GM18907 (cell line): Measurements from ENCODE around the gene B3GALT5.
"Not testable (repeated sequence)": the region's sequence is repeated elsewhere in the genome, so short reads cannot be mapped to it uniquely, and the experiment has no call there.

Source experiments
- ATAC-seq: cut with Tn5 transposase; IDR thresholded peaks from one replicate; pipeline ENCODE4 v1.9.1; 2021; ENCODE audit warnings: mild to moderate bottlenecking, moderate library complexity; ENCODE audit not compliant: unreplicated experiment

B3GALT5 gene, protein sequence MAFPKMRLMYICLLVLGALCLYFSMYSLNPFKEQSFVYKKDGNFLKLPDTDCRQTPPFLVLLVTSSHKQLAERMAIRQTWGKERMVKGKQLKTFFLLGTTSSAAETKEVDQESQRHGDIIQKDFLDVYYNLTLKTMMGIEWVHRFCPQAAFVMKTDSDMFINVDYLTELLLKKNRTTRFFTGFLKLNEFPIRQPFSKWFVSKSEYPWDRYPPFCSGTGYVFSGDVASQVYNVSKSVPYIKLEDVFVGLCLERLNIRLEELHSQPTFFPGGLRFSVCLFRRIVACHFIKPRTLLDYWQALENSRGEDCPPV

DNA sequence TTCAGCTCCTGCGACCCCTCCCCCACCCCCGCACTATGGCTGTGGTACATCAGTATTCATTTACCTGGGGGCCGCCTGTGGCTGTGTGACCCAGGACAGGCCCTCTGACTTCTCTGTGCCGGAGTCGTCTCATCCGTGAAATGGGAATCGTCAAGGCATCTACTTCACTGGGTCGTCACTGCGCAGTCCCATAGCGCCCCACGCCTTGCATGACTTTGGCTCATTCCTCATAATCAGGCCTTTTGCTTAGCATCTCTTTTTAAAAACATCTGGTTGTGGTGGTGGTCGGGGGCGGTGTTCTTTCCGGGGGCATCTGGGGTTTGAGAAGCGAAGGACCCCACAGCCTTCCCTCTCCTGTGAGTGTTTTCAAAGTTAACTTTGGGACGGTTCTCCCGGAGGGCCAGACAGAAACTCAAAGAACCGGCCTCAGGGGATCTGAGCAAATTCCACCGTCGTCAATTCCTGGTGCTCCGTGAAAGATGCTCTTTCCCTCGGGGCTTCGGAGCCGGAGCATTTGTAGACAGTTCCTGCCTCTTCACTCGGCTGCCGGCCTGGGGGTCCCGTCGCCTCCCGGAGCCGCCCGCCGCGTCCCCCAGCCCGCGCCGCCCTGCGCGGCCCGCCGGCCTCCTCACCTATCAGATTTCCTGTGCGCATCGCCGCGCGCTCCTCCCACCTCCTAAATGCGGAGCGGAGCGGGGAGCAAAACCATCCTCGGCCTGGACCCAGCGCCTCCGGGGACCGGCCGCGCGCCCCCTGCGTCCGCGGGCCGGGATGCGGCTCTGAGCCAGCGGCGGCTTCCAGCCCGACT is at the start of gene B3GALT5:
B3GALT5 (plus strand) TSS at position 708 of the 808 bp plus-strand sequence. CDS start 47,620 bp downstream, outside the sequence.
- no peak for ATAC-seq

DNA sequence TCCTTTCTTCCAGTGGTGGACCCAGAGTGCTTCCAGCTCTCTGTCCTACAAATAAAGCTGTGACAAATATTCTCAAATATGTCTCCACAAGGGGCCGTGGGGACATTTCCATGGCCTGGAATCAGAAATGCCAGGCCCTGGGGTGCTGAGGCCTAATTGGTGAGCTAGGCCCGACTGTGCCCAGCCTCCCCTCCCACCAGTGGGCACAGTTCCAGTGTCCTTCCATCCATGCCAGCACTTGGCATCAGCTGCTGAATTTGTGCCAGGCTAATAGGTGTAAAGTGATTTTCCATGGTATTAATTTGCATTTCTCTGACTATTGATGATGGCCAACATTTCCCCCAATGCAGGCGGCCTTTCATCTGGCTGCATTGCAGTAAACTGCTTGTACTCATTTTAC is 48.5 kb upstream of the B3GALT5 start:
- no peak for ATAC-seq

DNA sequence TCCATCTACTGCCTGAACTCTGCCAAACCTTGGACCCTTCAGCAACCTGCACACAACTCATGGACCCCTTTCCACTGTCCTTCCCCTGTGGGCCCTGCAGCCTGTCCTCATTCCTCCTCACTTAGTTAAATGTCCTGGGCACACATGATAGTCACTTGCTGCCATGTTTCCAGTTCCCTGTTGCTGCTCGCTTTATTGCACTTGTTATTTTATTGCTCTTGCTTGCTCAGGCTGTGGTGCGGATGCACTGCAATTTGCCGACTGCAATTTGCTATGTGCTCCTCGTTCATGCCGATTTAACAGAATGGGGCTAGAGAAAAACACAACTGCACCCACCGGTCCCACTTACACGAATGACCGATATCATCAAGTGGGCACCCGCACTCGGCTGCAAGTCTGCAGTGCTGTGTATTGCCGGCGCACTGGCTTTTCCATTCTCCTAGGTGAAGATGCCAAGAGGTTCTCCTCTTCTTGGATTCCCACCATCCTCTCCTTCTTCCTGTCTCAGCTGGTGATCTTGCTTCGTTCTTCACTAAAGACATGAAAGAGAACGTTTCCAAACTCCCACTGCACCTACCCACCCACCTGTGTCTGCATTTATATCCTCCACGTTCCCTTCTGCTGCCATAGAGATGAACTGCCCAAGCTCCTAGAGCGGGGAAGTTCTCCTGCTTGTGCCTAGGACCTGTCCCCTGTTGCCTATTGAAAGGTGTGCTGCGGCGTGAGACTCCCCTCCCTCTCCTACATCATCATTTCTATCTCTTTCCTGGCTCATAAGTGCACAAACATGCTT is 45.4 kb upstream of the B3GALT5 start:
- no peak for ATAC-seq

DNA sequence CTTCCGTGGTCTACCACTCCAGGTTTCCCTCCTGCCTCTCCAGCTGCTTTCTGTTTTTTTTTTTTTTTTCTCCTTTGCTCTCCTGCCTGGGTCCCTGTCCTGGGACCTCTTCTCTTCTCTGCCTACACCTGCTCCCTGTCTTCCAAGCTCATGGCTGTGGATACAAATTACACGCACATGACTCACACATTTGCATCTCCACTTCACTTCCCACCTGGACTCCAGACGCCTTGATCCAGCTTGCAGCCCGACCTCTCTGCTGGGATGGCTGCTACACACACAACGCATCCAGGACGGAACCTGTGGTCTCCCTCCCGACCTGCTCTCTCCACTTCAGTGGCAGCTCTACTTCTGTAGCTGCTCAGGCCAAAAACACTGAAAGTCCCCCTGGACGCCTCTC is 44.4 kb upstream of the B3GALT5 start:
- no peak for ATAC-seq

DNA sequence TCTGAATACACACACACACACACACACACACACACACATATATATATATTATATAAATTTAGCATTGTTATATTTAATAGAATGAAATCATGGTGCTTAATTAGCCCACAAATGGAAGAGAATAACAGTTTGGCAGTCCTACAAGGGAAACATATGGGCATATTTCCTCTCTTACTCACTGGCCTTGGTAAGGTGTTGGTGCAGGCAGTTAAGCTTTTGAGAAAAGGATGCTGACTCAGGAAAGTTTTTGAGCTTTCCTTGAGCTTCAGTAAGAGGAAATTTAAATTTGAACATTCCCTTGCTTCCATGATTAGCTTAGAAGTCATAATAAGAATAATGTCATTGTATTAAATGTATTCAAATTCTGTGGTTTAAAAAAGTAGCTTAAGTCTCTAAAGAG is 37.0 kb upstream of the B3GALT5 start:
- ATAC-seq, result no peak

DNA sequence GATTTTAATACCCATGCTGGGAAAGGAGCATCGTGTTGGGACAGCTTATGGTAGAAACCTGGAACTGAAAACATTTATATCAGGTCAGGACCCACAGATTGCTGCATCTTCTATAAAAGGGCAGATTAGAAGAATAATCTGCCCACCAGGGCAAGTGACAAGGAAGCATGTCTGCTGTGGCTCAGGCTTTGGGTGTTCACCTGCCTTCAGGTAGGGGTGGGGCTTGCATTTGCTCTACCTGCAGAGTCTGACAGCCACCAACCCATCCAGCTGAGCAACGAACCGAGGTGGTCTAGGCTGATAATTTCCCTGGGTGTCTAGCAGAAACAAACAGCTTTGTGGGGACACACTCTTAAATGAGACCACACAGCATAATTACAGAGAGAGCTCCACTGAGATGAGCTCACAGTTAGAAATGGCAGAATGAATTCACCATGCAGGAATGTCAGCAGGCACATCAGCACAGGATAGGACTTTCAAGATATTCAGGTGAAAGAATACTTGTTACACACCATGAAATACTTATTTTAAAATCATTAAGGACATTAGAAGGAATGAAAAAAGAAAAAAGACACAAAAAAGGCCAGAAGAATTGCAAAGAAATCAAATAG is 36.1 kb upstream of the B3GALT5 start:
- ATAC-seq, result no peak

DNA sequence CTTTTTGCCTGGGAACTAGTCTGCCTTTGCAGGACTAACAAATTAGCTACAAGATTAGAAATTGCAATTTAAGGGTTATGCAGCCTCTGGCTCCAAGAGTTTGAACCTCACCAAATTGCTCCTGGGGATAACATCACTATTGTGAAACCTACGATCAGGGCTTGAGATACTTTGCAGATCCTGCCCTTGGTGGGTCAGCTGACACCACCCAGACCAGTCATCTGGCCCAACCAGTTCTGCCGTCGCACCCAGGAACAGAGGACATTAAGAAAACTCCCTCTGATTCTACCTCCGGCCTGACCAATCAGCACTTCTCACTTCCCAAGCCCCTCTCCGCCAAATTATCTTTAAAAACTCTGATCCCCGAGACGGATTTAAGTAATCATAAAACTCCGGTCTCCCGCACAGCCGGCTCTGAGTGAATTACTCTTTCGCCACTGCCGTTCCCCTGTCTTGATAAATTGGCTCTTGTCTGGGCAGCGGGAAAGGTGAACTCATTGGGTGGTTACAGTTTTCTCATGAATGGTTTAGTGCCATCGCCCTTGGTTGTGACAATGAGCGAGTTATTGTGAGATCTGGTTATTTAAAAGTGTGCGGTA is 32.9 kb upstream of the B3GALT5 start:
- ATAC-seq, result no peak

DNA sequence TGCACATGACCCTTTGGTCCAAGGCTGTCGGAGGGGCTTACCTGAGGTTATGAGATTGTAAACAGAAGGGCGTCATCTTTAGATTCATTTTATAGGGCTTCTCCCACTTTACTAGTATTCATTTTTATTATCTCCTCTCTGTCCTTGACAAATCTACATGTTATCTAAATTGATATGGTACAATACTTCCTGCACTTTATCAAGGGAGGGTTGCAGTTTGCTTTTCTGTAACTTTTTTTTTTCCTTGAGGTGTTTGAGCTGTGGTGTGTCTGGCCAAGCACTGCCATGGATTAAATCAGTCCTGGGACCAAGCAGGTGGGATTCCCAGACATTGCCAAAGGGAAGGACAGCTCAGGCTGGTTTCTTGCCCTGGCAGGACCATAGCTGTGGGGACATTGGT is 32.0 kb upstream of the B3GALT5 start:
- no peak for ATAC-seq

DNA sequence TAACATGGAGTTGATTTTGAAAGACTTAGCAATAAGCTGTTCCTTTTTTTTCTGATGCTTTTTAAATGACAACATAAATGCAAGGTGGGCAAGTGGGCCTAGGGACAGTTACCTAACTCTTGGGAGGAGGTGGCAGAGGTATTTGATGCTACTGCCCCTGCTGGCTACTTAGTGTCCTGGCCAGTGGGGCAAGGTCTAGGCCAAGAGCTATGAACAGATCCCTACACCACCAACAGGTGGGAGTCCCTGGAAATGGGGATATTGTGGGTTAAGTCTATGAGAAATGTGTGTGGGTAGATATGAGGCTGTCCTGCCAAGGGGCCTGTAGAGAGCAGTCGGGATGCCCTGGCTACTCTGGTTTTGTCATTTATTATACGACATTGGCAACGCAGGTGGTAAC is 31.3 kb upstream of the B3GALT5 start:
- no peak for ATAC-seq

DNA sequence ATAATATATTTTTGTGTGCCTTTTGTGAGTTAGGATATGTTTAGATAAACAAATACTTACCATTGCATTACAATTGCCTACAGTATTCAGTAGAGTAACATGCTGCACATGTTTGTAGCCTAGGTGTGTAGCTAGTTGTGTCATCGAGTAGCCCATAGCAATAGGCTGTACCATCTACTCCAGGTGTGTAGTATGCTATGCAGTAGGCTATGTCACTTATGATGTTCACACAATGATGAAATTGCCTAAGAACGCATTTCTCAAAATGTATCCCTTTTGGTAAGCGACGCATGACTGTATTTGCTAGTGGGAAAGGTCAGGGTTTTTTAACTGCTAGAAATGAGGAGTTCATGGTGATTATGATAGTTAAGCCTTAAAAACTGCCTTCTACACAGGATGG is 30.0 kb upstream of the B3GALT5 start:
- no peak for ATAC-seq

DNA sequence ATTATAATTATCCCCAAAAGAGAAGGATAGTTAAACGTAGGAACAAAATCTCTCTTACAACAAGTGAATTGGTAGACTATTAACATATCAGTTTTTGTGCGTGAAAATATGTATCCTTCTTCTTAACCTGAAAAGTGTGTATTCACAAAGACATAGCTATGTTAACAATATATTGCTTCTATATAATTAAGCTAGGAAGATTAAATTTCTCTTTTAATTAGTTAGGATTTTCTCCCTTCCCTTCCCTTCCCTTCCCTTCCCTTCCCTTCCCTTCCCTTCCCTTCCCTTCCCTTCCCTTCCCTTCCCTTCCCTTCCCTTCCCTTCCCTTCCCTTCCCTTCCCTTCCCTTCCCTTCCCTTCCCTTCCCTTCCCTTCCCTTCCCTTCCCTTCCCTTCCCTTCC is 29.2 kb upstream of the B3GALT5 start:
- ATAC-seq, result not testable (repeated sequence)

DNA sequence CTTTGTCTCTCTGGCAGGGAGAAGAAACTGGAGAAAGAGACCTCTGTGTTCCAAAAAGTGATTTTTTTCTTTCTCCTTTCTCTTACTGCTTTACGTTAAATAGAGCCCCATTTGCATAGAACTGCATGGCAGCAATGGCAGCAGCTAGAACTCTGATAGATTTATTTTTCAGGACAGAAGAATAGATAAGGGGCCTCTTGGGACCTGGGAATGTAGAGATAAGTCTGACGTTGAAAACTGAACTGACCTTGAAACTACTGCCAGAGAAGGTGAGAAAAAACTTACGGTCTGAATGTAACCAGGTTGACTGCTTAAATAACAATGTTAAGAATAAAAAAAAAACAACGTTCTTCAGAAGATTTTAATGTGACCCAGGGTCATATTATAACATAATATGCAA is 25.4 kb upstream of the B3GALT5 start:
- no peak for ATAC-seq

DNA sequence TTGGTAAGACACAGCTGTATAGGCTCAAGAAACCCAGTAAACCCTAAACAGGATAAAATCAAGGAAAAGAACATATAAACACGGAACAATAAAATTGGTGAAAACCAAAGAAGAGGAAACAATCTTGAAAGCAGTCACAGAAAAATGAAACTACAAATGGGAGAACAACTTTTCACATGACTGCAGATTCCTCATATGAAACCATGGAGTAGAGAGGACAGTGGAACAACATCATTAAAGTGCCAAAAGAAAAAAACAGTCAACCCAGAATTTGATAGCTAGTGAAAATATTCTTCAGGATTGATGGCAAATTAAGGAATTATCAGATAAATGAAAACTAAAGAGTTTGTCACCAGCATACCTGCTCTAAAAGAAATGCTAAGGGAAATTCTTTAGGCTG is 23.9 kb upstream of the B3GALT5 start:
- ATAC-seq, result no peak

DNA sequence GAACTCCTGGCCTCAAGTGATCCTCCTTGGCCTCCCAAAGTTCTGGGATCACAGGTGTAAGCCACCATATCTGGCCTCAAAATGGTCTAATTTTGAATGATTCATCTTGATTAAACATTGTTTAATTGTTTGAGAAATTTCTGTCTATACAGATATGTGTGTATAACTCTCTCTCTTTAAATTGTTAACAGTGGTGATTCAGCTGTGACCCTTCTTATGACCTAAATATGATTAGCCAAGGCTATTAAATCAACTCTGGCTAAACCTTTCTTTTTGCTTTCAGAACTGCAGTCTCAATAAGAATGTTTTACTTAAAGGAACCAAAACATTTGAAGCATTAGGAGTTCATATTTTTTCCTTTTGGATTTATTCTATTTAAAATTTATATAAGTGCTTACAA is 19.2 kb upstream of the B3GALT5 start:
- no peak for ATAC-seq

DNA sequence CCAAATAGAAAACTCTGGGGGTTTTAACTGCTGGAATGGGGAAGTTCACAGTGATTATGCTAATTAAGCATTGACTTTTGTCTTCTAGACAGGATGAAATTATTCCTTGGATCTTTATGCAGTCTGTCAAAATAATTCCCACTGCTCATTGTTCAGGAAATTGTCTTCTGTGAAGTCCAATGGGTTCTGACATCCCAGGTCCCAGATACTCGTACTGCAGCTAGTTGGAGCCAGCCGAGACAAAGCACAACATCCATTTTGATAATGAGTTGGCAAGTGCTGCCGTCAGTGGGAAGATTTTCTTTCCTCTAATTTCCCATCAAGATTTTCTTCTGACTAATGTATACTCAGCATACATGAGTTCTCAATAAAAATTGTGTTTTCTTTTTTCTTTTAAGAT is 17.3 kb upstream of the B3GALT5 start:
- no peak for ATAC-seq

DNA sequence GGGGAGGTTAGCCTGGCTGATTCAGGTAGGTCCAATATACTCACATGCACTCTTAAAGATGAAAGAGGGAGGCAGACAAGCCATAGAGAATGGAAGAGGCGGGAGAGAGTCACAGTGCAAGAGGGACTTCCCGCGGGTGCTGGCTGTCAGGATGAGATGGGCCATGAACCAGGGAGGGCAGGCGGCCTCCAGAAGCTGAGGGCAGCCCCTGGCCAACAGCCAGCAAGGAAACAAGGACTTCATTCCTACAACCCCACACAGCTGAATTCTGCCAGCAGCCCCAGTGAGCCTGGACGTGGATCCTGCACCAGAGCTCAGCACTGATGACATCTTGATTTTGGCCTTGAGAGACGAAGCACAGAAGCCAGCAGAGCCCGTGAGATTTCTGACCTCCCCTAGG is 15.1 kb upstream of the B3GALT5 start:
- no peak for ATAC-seq

DNA sequence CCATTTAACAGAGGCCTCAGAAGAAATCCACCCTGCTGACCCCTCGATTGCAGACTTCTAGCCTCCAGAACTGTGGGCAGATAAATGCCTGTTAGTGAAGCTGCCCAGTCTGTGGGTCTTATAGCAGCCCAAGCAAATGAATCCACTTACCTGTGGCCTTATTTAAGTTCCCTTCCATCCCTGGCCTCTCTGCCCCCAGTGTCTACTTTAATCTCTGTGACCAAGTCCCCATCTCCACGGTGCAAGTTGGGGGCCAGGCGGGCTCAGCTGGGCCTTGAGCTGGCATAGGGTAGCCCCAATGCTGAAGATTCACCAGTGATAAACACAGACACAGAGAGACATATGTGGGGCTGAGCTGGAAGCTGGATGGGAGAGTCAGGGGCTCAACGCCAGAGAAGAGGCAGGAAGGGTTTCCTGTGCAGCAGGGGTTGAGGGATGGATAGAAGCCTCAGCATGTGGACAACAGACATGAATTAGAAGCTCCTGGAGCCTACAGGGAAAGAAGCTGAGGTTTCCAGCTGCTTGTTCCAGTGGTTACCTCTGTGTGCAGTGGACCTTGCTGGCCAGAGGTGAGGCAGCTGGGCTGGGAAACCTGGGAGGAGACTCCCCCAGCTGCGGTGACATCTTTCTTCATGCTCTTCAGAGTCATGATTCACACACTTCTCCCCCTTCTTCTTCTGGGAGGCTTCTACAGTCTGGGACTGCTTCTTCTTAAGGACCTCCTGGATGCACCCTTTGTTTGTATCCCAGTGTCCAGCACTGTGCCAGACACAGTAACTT is 13.4 kb upstream of the B3GALT5 start:
- ATAC-seq, result no peak

DNA sequence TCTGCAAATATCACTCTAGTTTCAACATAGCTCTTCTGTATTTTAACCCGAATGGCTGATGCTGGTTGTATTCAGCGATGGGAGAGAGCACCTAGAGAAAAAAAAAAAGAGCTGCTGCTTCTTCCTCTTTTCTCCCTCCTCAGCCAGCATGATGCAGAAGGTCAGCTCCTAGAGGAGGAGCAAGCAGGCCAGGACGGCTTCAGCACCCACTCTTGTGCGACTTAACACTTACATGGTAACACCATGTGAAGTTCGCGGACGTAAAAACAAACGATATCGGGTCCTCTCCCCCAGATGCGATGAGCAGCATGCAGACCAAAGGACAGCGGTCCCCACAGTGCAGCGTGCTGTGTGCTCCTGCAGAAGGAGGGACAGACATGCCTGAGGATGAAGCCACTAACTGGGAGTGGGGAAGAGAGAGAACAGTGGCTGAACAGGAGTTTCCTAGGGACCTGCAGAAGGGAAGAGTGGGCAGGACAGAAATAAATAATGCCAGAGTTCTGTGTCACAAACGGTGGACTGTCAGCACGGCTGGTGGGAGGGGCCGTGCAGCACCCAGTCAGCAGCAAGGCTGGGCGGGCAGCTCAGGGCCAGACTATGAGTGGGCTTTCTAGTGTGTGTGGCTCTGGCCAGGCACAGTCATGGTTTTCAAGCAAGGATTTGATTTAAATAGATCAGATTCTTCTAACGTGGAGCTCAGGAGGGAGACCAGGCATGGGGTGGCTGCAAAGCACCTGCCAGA is 11.4 kb upstream of the B3GALT5 start:
- ATAC-seq, result no peak

DNA sequence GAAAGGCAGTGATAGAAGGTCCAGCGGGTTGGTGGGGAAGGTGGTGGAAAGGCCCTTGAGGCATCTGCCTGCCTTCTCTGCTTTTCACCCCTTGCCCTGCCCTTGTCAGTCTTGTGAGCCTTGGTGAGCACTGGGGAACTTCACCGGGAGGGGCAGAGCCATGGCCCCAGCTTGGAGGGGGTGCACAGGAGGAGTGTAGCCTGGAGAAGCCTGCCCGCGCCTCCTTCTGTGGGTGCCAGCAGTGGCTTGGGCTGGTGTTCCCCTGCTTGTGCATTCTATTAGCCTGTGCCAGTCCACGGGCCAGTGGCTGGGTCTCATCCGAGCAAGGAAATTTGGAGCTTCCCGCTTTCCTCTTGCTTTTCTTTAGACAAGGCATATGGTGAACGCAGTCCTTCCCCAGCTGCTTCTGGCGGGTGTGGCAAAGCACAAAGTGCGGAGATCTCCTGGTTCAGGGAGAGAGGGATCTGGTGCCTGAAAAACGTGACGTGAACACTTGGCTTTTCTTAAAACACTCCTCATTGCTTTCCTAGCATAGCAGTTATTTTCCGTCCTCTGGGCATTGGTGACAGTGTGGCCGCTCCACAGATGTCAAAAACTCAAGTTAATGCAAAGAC is 10.6 kb upstream of the B3GALT5 start:
- no peak for ATAC-seq
